HepG2 (cell line): ENCODE data around the gene MARK4. TPM values are rescaled to one million over a fixed set of nuclear protein-coding genes. Genes with fewer than 3 reads are reported as not detected.

Source experiments
- ATAC-seq: fragments of 200-7000 bp; cut with Tn5 transposase; 3 replicates; pipeline ENCODE4 v1.9.1; 2020; ENCODE audit warnings: mild to moderate bottlenecking, moderate library complexity
- BruUV-seq: library from RNA; stranded (reverse); fragments of 400-500 nt; replicated peaks from 2 replicates; lab custom pipeline; 2021; lab: Mats Ljungman, UMichigan
- CTCF ChIA-PET: fragments of 300-600 bp; formaldehyde crosslinking; extraction: SDS; loops from one replicate; lab custom pipeline; 2021; ENCODE audit warnings: low total read pairs, inconsistent platforms, low intra/inter-chr PET ratio; lab: Yijun Ruan, JAX
- POLR2A ChIA-PET: fragments of 350-600 bp; sonication (Branson Sonifier 250); formaldehyde crosslinking; loops from one replicate; lab custom pipeline; 2020; ENCODE audit warnings: antibody characterized with exemption, inconsistent platforms; lab: Yijun Ruan, JAX
- DNase-seq: peaks from one replicate; pipeline ENCODE4 v3.0.0-alpha.2; 2015; ENCODE audit warnings: low spot score
- FAIRE-seq: peaks from 3 replicates; lab custom pipeline; 2011; peaks lifted over from hg19 to GRCh38; lab: Jason Lieb, UNC
- H2AFZ ChIP-seq: one replicate; pipeline ENCODE4 v1.6.1; 2011; ENCODE audit warnings: low read length, inconsistent platforms
- H3K27ac ChIP-seq: fragments of 300-600 bp; 3 replicates; pipeline ENCODE4 v1.8.0; 2011; ENCODE audit warnings: mixed run types, mild to moderate bottlenecking, mixed read lengths, low read length, inconsistent platforms; ENCODE audit not compliant: insufficient read depth; ENCODE audit errors: extremely low read length
- H3K27me3 ChIP-seq, 2 experiments: fragments of 200-600 bp in 1 of 2; 2 replicates in 1 of 2; 3 replicates in 1 of 2; pipeline versions ENCODE4 v1.6.0 to v1.8.0; 2011; ENCODE audit warnings: low read length in 2 of 2, mild to moderate bottlenecking in 2 of 2, moderate library complexity in 2 of 2, inconsistent platforms in 1 of 2; ENCODE audit not compliant: insufficient read depth in 2 of 2, control insufficient read depth in 1 of 2
- H3K36me3 ChIP-seq, 2 experiments: fragments of 200-600 bp in 1 of 2; replicated peaks in 1 of 2; 2 replicates in 1 of 2; 3 replicates in 1 of 2; pipeline versions ENCODE4 v1.5.1 to v1.8.0; 2011; ENCODE audit warnings: low read length in 2 of 2, inconsistent platforms in 1 of 2; ENCODE audit not compliant: insufficient read depth in 2 of 2, control insufficient read depth in 1 of 2
- H3K4me1 ChIP-seq: 2 replicates; pipeline ENCODE4 v1.5.1; 2012; ENCODE audit warnings: low read length, inconsistent platforms; ENCODE audit not compliant: insufficient read depth
- H3K4me2 ChIP-seq: 2 replicates; pipeline ENCODE4 v1.6.0; 2011; ENCODE audit warnings: low read depth, low read length, inconsistent platforms
- H3K4me3 ChIP-seq, 3 experiments: fragments of 200-600 bp in 1 of 3; sonication (generic), shearing (Covaris generic) in 1 of 3; replicated peaks in 1 of 3; 2 replicates each; pipeline ENCODE4 v1.5.1; 2011 to 2016; ENCODE audit warnings: low read length in 3 of 3, inconsistent platforms in 2 of 3, low read depth in 2 of 3, mild to moderate bottlenecking in 2 of 3, control low read depth in 1 of 3, mixed read lengths in 1 of 3; ENCODE audit not compliant: insufficient read depth in 1 of 3
- H3K79me2 ChIP-seq: one replicate; pipeline ENCODE4 v1.6.1; 2011; ENCODE audit warnings: low read length, inconsistent platforms; ENCODE audit not compliant: insufficient read depth
- H3K9ac ChIP-seq: 2 replicates; pipeline ENCODE4 v1.6.0; 2011; ENCODE audit warnings: mild to moderate bottlenecking, low read depth, low read length, inconsistent platforms; ENCODE audit not compliant: insufficient read depth
- H3K9me3 ChIP-seq: 2 replicates; pipeline ENCODE4 v1.5.1; 2012; ENCODE audit warnings: mild to moderate bottlenecking, low read length
- H4K20me1 ChIP-seq: 2 replicates; pipeline ENCODE4 v1.6.0; 2011; ENCODE audit warnings: inconsistent platforms, mild to moderate bottlenecking, low read length, moderate library complexity; ENCODE audit not compliant: insufficient read depth
- EED ChIP-seq: sonication (generic); formaldehyde crosslinking; IDR thresholded peaks from 2 replicates; pipeline ENCODE4 v1.5.0; 2020; ENCODE audit warnings: mild to moderate bottlenecking, missing genetic modification reagents
- GZF1 ChIP-seq: sonication (generic); formaldehyde crosslinking; IDR thresholded peaks from 2 replicates; pipeline ENCODE4 v1.5.1; 2020; ENCODE audit warnings: mild to moderate bottlenecking, missing genetic modification reagents
- JARID2 ChIP-seq: sonication (generic); formaldehyde crosslinking; IDR thresholded peaks from 2 replicates; pipeline ENCODE4 v1.8.1; 2023; ENCODE audit warnings: missing genetic modification reagents, inconsistent platforms; ENCODE audit not compliant: insufficient replicate concordance
- KLF6 ChIP-seq: IDR thresholded peaks from 2 replicates; pipeline ENCODE4 v1.8.0; 2016; ENCODE audit warnings: missing biosample characterization, missing genetic modification reagents
- KMT2B ChIP-seq: IDR thresholded peaks from 2 replicates; pipeline ENCODE4 v1.6.1; 2016; ENCODE audit warnings: missing genetic modification reagents, missing compliant biosample characterization
- NFIC ChIP-seq: IDR thresholded peaks from 2 replicates; pipeline ENCODE4 v1.6.1; 2012; ENCODE audit warnings: mild to moderate bottlenecking, low read length, inconsistent platforms
- PRMT3 ChIP-seq: sonication (generic); formaldehyde crosslinking; IDR thresholded peaks from 2 replicates; pipeline ENCODE4 v1.8.1; 2022; ENCODE audit warnings: low read depth, mild to moderate bottlenecking, moderate library complexity, missing genetic modification reagents, borderline replicate concordance
- RFX5 ChIP-seq: IDR thresholded peaks from 2 replicates; pipeline ENCODE4 v1.6.1; 2011; ENCODE audit warnings: low read depth, low read length, improper control_type of control experiment
- SNAPC2 ChIP-seq: sonication (generic); formaldehyde crosslinking; IDR thresholded peaks from 2 replicates; pipeline ENCODE4 v1.8.1; 2022; ENCODE audit warnings: mild to moderate bottlenecking, missing genetic modification reagents
- TARDBP ChIP-seq: sonication (generic); formaldehyde crosslinking; IDR thresholded peaks from 2 replicates; pipeline ENCODE4 v1.8.0; 2022; ENCODE audit warnings: mild to moderate bottlenecking, missing genetic modification reagents
- ZNF383 ChIP-seq: sonication (generic); formaldehyde crosslinking; IDR thresholded peaks from 2 replicates; pipeline ENCODE4 v1.4.0; 2020; ENCODE audit warnings: missing genetic modification reagents, mild to moderate bottlenecking, borderline replicate concordance
- ZNF432 ChIP-seq: sonication (generic); formaldehyde crosslinking; IDR thresholded peaks from 2 replicates; pipeline ENCODE4 v1.5.0; 2020; ENCODE audit warnings: missing genetic modification reagents, mild to moderate bottlenecking, borderline replicate concordance
- ZNF446 ChIP-seq: sonication (generic); formaldehyde crosslinking; IDR thresholded peaks from 2 replicates; pipeline ENCODE4 v1.5.0; 2020; ENCODE audit warnings: mild to moderate bottlenecking, missing genetic modification reagents
- ZNF619 ChIP-seq: sonication (generic); formaldehyde crosslinking; IDR thresholded peaks from 2 replicates; pipeline ENCODE4 v1.4.0; 2020; ENCODE audit warnings: mild to moderate bottlenecking, missing genetic modification reagents
- ZNF644 ChIP-seq: IDR thresholded peaks from 2 replicates; pipeline ENCODE4 v1.6.1; 2016; ENCODE audit warnings: low read depth
- ZNF780A ChIP-seq: sonication (generic); formaldehyde crosslinking; IDR thresholded peaks from 2 replicates; pipeline ENCODE4 v1.8.0; 2022; ENCODE audit warnings: mild to moderate bottlenecking, missing genetic modification reagents, moderate library complexity
- ZNF781 ChIP-seq: sonication (generic); formaldehyde crosslinking; IDR thresholded peaks from 2 replicates; pipeline ENCODE4 v1.5.1; 2020; ENCODE audit warnings: borderline replicate concordance, mild to moderate bottlenecking, missing genetic modification reagents; ENCODE audit errors: not compliant biosample characterization
- ZNF839 ChIP-seq: sonication (generic); formaldehyde crosslinking; IDR thresholded peaks from 2 replicates; pipeline ENCODE4 v1.4.0; 2020; ENCODE audit warnings: missing genetic modification reagents, mild to moderate bottlenecking, borderline replicate concordance
- ZSCAN21 ChIP-seq: sonication (generic); formaldehyde crosslinking; IDR thresholded peaks from 2 replicates; pipeline ENCODE4 v1.8.0; 2022; ENCODE audit warnings: mild to moderate bottlenecking, missing genetic modification reagents, moderate library complexity, borderline replicate concordance
- WGBS: methylation state at CpG from one replicate; pipeline ENCODE4 v1.1.6; 2017; ENCODE audit warnings: low lambda C conversion rate; 5-methylcytosine and 5-hydroxymethylcytosine counted together
- in situ Hi-C: cut with HindIII; loops from 2 replicates; pipeline ENCODE4 v1.10.0; 2017; ENCODE audit warnings: low pct_unique_long_range_greater_than_20kb; ENCODE audit not compliant: extremely low pct_ligation_motif_present
- intact Hi-C: fragments of 100-400 bp; cut with micrococcal nuclease; formaldehyde crosslinking; loops from one replicate; pipeline ENCODE4 v1.10.0; 2022; ENCODE audit not compliant: unreplicated experiment
- polyA plus RNA-seq, 8 experiments: library from polyadenylated mRNA; depleted of rRNA in 3 of 8; stranded (reverse) in 7 of 8; unstranded in 1 of 8; fragments of >200 nt; fragmentation: Illumina TruSeq in 4 of 8; extraction: Trizol in 4 of 8; gene quantifications; 2 replicates each; pipeline versions ENCODE4 v1.2.1 to v1.2.3, GENCODE V29; 2011 to 2016; ENCODE audit warnings: low read depth in 4 of 8, missing spikeins in 1 of 8, mixed read lengths in 1 of 8; ENCODE audit not compliant: insufficient read depth in 1 of 8
- total RNA-seq, 5 experiments: library from RNA; depleted of rRNA; stranded (reverse); fragments of >200 nt; fragmentation: Illumina TruSeq; extraction: Trizol; gene quantifications; 2 replicates each; pipeline ENCODE4 v1.2.3, GENCODE V29; 2016; ENCODE audit warnings: low read depth in 1 of 5

The MARK4 gene
- total and polyA plus RNA-seq, 2 of the 13 experiments (the other 11 are each of a cell fraction or from before 2014, with no cell fraction given), result 7.0 to 12.2 TPM

DNA sequence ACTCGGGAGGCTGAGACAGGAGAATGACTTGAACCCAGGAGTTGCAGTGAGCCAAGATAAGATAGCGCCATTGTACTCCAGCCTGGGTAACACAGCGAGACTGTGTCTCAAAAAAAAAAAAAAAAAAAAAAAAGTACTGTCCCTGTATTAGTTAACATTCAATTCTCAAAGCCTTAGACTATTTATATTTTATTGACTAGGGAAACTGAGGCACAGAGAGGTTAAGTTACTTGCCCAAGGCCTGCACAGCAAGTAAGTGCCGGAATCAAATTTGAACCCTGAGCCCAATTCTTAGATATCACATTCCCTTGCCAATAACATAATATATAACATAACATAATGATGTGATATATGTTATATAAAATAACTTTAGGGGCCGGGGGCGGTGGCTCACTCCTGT, 88.6 kb downstream of the MARK4 start:
- Histone ChIP-seq H3K4me1 (peaks cover 25% of the 10 kb centered on the region), H3K9me3 (no peaks in the 10 kb centered on the region), H4K20me1 (no peaks in the 10 kb centered on the region), H3K36me3 (no peaks in the 10 kb centered on the region), H3K4me3 (no peak overlapping the region), H2AFZ (no peak overlapping the region), H3K79me2 (no peaks in the 10 kb centered on the region), H3K9ac (no peak overlapping the region), H3K27ac (no peak overlapping the region), H3K27me3 (peaks cover 9 to 39% of the 10 kb centered on the region in 2 experiments; a peak in 4 of 5 replicates), H3K4me2 (no peak overlapping the region)
- CTCF ChIA-PET, result interaction anchor here (2.9 kb wide), 1 partner anchor 139 kb away, joined by 18 read pairs; no protein-coding TSS in a partner anchor
- DNase-seq (no peak), ATAC-seq (no peak), FAIRE-seq (no peak)
- intact Hi-C loops, result loop anchor here (2.0 kb wide), 2 partner anchors 89 to 175 kb away; partner anchors contain the start of gene MARK4
- in situ Hi-C loops, result loop anchor here (5.0 to 10.0 kb wide), 2 partner anchors 87 to 135 kb away; partner anchors contain the start of gene MARK4
- WGBS, result 63% methylated on average over 6 of the region's 6 CpGs
- POLR2A ChIA-PET, result no interaction called here
- TF ChIP-seq ZNF432 (CRISPR knock-in tag), result no peak
- TF ChIP-seq KMT2B (CRISPR knock-in tag), result no peak
- no peak for TF ChIP-seq GZF1 (CRISPR knock-in tag)
- no peak for TF ChIP-seq ZNF619 (CRISPR knock-in tag)
- no peak for TF ChIP-seq TARDBP (CRISPR knock-in tag)
- TF ChIP-seq NFIC, result no peak
- no peak for TF ChIP-seq RFX5
- TF ChIP-seq SNAPC2 (CRISPR knock-in tag), result no peak
- no peak for TF ChIP-seq JARID2 (CRISPR knock-in tag)
- no peak for TF ChIP-seq ZNF644
- TF ChIP-seq ZNF446 (CRISPR knock-in tag), result no peak
- no peak for TF ChIP-seq ZSCAN21 (CRISPR knock-in tag)
- TF ChIP-seq KLF6 (CRISPR knock-in tag), result no peak
- no peak for TF ChIP-seq EED (CRISPR knock-in tag)
- TF ChIP-seq ZNF780A, result no peak
- TF ChIP-seq ZNF781 (CRISPR knock-in tag), result no peak
- TF ChIP-seq PRMT3 (CRISPR knock-in tag), result no peak
- no peak for TF ChIP-seq ZNF383 (CRISPR knock-in tag)
- no peak for TF ChIP-seq ZNF839 (CRISPR knock-in tag)
- BruUV-seq, result no TSS peak
